Measurements from ENCODE around the gene LNPK.
"Not testable (repeated sequence)": the region's sequence is repeated elsewhere in the genome, so short reads cannot be mapped to it uniquely, and the experiment has no call there.

LNPK gene

GRCh38 chr2:175914846-175915245 lies 87.2 kb downstream of the LNPK start:
- no peaks in the 10 kb centered on the region for H3K4me1 ChIP-seq (ENCODE audit: insufficient read depth, low read length)
- H3K9ac ChIP-seq (ENCODE audit: low read depth, low read length): no peak overlapping the region
- DNase-seq: no peak
- H3K27me3 ChIP-seq (ENCODE audit: insufficient read depth, low read length, poor library complexity): no peaks in the 10 kb centered on the region
- no peak overlapping the region for H3K4me2 ChIP-seq (ENCODE audit: insufficient read depth, low read length)
- no peak overlapping the region for H3K4me3 ChIP-seq (ENCODE audit: low read depth in 1 of 2, low read length in 2 of 2)
- H2AFZ ChIP-seq (ENCODE audit: low read depth, low read length): no peak overlapping the region
- H3K36me3 ChIP-seq (ENCODE audit: insufficient read depth, low read length): no peaks in the 10 kb centered on the region
- no peaks in the 10 kb centered on the region for H3K9me3 ChIP-seq (ENCODE audit: insufficient read depth, low read length, severe bottlenecking)
- no peak overlapping the region for H3K27ac ChIP-seq (ENCODE audit: low read length)
- no peak for ATAC-seq (ENCODE audit: insufficient read depth, low read depth)
- no peaks in the 10 kb centered on the region for H4K20me1 ChIP-seq (ENCODE audit: insufficient read depth, low read length)
- H3K79me2 ChIP-seq (ENCODE audit: insufficient read depth, low read length): no peaks in the 10 kb centered on the region
- TF ChIP-seq CTCF (IDR thresholded peaks at IDR 0.05; ENCODE audit: borderline replicate concordance, extremely low read depth, low read length, poor library complexity, severe bottlenecking) (no peak), EZH2 (IDR thresholded peaks at IDR 0.05; ENCODE audit: borderline replicate concordance, low read depth, low read length, severe bottlenecking) (no peak)

GRCh38 chr2:175913849-175914743 lies 88.0 kb downstream of the LNPK start:
- not testable (repeated sequence) for H3K9me3 ChIP-seq (ENCODE audit: insufficient read depth, low read length, severe bottlenecking); DNase-seq; H3K4me2 ChIP-seq (ENCODE audit: insufficient read depth, low read length)

DNA sequence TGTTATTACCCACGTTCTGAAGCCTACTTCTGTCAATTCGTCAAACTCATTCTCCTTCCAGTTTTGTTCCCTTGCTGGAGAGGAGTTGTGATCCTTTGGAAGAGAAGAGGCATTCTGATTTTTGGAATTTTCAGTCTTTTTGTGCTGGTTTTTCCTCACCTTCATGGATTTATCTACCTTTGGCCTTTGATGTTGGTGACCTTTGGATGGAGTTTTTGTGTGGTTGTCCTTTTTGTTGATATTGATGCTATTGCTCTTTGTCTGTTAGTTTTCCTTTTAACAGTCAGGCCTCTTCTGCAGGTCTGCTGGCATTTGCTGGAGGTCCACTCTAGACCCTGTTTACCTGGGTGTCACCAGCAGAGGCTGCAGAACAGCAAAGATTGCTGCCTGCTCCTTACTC lies 88.8 kb downstream of the LNPK start:
- H3K27ac ChIP-seq (ENCODE audit: low read length); H3K9ac ChIP-seq (ENCODE audit: low read depth, low read length); H2AFZ ChIP-seq (ENCODE audit: low read depth, low read length); H3K27me3 ChIP-seq (ENCODE audit: insufficient read depth, low read length, poor library complexity); H4K20me1 ChIP-seq (ENCODE audit: insufficient read depth, low read length); H3K9me3 ChIP-seq (ENCODE audit: insufficient read depth, low read length, severe bottlenecking); DNase-seq; H3K79me2 ChIP-seq (ENCODE audit: insufficient read depth, low read length); H3K4me3 ChIP-seq (ENCODE audit: low read depth in 1 of 2, low read length in 2 of 2); H3K4me1 ChIP-seq (ENCODE audit: insufficient read depth, low read length); H3K36me3 ChIP-seq (ENCODE audit: insufficient read depth, low read length); H3K4me2 ChIP-seq (ENCODE audit: insufficient read depth, low read length); ATAC-seq (ENCODE audit: insufficient read depth, low read depth): not testable (repeated sequence)

More at GRCh38 chr2:175913849-175914743, 88.0 kb downstream of the LNPK start:
- H3K27me3 ChIP-seq (ENCODE audit: insufficient read depth, low read length, poor library complexity); H3K4me3 ChIP-seq (ENCODE audit: low read depth in 1 of 2, low read length in 2 of 2); H4K20me1 ChIP-seq (ENCODE audit: insufficient read depth, low read length); ATAC-seq (ENCODE audit: insufficient read depth, low read depth); H3K9ac ChIP-seq (ENCODE audit: low read depth, low read length); H3K36me3 ChIP-seq (ENCODE audit: insufficient read depth, low read length); H2AFZ ChIP-seq (ENCODE audit: low read depth, low read length); H3K79me2 ChIP-seq (ENCODE audit: insufficient read depth, low read length); H3K27ac ChIP-seq (ENCODE audit: low read length); H3K4me1 ChIP-seq (ENCODE audit: insufficient read depth, low read length): not testable (repeated sequence)

DNA sequence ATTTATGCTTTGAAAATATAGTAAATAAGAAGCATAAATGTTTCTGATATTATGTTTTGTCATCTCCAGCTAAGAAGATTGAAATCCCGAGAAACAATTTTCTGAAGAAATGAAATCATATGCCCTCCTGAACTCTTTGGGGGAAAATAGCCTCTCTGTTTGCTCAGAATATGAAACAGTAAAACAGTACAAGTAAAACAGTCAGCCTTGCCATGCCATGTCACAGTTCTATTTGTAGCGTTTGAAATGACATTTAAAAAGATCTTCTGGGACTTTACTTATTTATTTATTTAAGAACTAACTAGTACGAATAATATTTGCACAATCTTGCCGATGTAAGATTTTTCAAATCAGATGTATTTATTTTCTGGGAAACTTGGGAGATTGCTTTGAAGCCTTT lies 98.0 kb downstream of the LNPK start:
- Histone ChIP-seq H3K9me3 (ENCODE audit: insufficient read depth, low read length, severe bottlenecking) (no peaks in the 10 kb centered on the region), H3K4me3 (ENCODE audit: low read depth in 1 of 2, low read length in 2 of 2) (no peak overlapping the region), H3K27ac (ENCODE audit: low read length) (no peak overlapping the region), H3K36me3 (ENCODE audit: insufficient read depth, low read length) (no peaks in the 10 kb centered on the region), H4K20me1 (ENCODE audit: insufficient read depth, low read length) (no peaks in the 10 kb centered on the region), H3K4me2 (ENCODE audit: insufficient read depth, low read length) (no peak overlapping the region), H2AFZ (ENCODE audit: low read depth, low read length) (no peak overlapping the region), H3K4me1 (ENCODE audit: insufficient read depth, low read length) (no peaks in the 10 kb centered on the region), H3K79me2 (ENCODE audit: insufficient read depth, low read length) (no peaks in the 10 kb centered on the region), H3K9ac (ENCODE audit: low read depth, low read length) (no peak overlapping the region), H3K27me3 (ENCODE audit: insufficient read depth, low read length, poor library complexity) (peaks cover 29% of the 10 kb centered on the region)
- no peak for DNase-seq
- ATAC-seq (ENCODE audit: insufficient read depth, low read depth): no peak
- TF ChIP-seq EZH2 (IDR thresholded peaks at IDR 0.05; ENCODE audit: borderline replicate concordance, low read depth, low read length, severe bottlenecking) (no peak), CTCF (IDR thresholded peaks at IDR 0.05; ENCODE audit: borderline replicate concordance, extremely low read depth, low read length, poor library complexity, severe bottlenecking) (no peak)

All from DND-41 (cell line).